Thoracic aorta (tissue), 2 donors: ENCODE data around the gene ZBTB44. TPM values are rescaled to one million over a fixed set of nuclear protein-coding genes. Genes with fewer than 3 reads are reported as not detected.

Source experiments
- ATAC-seq: fragments of 150-250 bp; one replicate; pipeline ENCODE4 v1.8.0; 2017; ENCODE audit warnings: low read depth; ENCODE audit not compliant: insufficient number of reproducible peaks, low FRiP score
- DNase-seq: peaks from one replicate; pipeline ENCODE4 v3.0.0-alpha.2; 2020; ENCODE audit warnings: low spot score
- H3K27ac ChIP-seq, 2 donors: fragments of 200-600 bp; sonication (generic); 1 replicate in 1 of 2; 2 replicates in 1 of 2; pipeline ENCODE4 v1.5.1; 2016; ENCODE audit warnings: mild to moderate bottlenecking in 2 of 2, moderate library complexity in 2 of 2
- H3K27me3 ChIP-seq: fragments of 200-600 bp; sonication (generic); replicated peaks from 2 replicates; pipeline ENCODE4 v1.6.0; 2016; ENCODE audit warnings: mild to moderate bottlenecking; ENCODE audit not compliant: insufficient read depth
- H3K36me3 ChIP-seq: fragments of 200-600 bp; sonication (generic); one replicate; pipeline ENCODE4 v1.5.1; 2016
- H3K4me1 ChIP-seq, 2 donors: fragments of 200-600 bp; sonication (generic); 1 replicate in 1 of 2; 2 replicates in 1 of 2; pipeline versions ENCODE4 v1.5.1 to v1.6.0; 2016; ENCODE audit warnings: low read depth in 2 of 2, mild to moderate bottlenecking in 1 of 2; ENCODE audit not compliant: control insufficient read depth in 1 of 2
- H3K4me3 ChIP-seq: fragments of 200-600 bp; sonication (generic); 2 replicates; pipeline ENCODE4 v1.5.1; 2016; ENCODE audit warnings: mild to moderate bottlenecking
- H3K9me3 ChIP-seq: fragments of 200-600 bp; sonication (generic); 2 replicates; pipeline ENCODE4 v1.5.1; 2016
- total RNA-seq, 2 donors: library from RNA; depleted of rRNA; stranded (reverse); fragments of >200 nt; gene quantifications; one replicate each; pipeline versions ENCODE4 v1.1.0 to v1.2.3, GENCODE V29; 2016
- TF ChIP-seq, protein P1 (sequence below): fragments of 200-600 bp; sonication (generic); IDR thresholded peaks from one replicate; pipeline ENCODE4 v1.5.1; 2019; ENCODE audit warnings: antibody characterized with exemption

The ZBTB44 gene
- total RNA-seq, 2 donors from 2014 or later: 38.0 to 48.7 TPM

DNA sequence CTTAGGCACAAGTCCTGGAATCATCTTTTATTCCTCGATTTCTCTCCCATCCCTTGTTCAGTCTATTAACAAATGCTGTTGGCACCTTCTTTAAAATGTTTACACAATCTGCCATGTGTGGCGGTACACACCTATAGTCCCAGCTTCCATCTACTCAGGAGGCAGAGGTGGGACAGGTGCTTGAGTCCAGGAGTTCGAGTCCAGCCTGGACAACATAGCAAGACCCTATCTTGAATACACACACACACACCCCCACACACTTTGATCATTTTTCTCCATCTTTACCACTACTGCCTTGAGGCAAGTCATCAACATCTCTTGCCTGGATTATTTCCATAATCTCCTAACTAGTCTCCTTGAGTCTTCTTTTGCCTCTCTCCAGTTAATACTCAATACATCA, 13.7 kb upstream of the ZBTB44 start:
- no peaks in the 10 kb centered on the region for H3K4me1 ChIP-seq
- no peak overlapping the region for H3K4me3 ChIP-seq
- H3K36me3 ChIP-seq: no peaks in the 10 kb centered on the region
- TF ChIP-seq, protein P1, sequence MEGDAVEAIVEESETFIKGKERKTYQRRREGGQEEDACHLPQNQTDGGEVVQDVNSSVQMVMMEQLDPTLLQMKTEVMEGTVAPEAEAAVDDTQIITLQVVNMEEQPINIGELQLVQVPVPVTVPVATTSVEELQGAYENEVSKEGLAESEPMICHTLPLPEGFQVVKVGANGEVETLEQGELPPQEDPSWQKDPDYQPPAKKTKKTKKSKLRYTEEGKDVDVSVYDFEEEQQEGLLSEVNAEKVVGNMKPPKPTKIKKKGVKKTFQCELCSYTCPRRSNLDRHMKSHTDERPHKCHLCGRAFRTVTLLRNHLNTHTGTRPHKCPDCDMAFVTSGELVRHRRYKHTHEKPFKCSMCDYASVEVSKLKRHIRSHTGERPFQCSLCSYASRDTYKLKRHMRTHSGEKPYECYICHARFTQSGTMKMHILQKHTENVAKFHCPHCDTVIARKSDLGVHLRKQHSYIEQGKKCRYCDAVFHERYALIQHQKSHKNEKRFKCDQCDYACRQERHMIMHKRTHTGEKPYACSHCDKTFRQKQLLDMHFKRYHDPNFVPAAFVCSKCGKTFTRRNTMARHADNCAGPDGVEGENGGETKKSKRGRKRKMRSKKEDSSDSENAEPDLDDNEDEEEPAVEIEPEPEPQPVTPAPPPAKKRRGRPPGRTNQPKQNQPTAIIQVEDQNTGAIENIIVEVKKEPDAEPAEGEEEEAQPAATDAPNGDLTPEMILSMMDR: no peak
- H3K27me3 ChIP-seq: no peaks in the 10 kb centered on the region
- ATAC-seq: no peak
- no peak for DNase-seq
- H3K9me3 ChIP-seq: no peaks in the 10 kb centered on the region
- no peak overlapping the region for H3K27ac ChIP-seq

DNA sequence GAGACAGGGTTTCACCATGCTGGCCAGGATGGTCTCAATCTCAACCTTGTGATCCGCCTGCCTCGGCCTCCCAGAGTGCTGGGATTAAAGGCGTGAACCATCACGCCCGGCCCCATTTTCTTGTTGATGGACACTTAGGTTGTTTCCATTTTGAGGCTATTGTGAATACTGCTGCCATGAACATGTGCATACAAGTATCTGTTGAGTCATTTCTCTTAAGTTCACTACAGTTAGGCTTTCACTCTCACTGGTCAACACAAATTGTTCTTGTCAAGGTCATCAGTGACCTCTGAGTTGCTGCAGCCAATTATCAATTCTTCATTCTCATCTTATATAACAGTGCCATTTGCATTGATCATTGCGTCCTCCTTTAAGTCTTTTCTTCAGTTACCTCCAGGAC, 13.0 kb upstream of the ZBTB44 start:
- Histone ChIP-seq H3K36me3 (no peaks in the 10 kb centered on the region), H3K27me3 (no peaks in the 10 kb centered on the region), H3K4me3 (no peak overlapping the region), H3K9me3 (no peaks in the 10 kb centered on the region), H3K4me1 (no peaks in the 10 kb centered on the region), H3K27ac (no peak overlapping the region)
- ATAC-seq: no peak
- DNase-seq: no peak
- TF ChIP-seq, protein P1: no peak

DNA sequence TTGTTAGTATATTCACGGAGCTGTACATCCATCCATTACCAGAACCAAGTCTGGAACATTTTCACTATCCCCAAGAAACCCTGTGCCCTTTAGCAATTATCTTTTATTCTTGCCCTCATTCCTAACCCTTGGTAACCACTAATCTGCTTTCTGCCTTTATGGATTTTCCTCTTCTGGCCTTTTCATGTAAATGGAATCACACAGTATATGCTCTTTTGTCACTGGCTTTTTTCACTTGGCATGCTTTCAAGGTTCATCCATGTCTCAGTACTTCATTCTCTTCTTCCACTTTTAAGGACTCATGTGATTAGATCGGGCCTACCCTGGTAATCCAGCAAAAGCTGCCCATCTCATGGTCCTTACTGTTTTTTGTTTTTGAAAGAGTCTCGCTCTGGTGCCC, 11.0 kb upstream of the ZBTB44 start:
- H3K36me3 ChIP-seq: no peaks in the 10 kb centered on the region
- ATAC-seq: no peak
- no peaks in the 10 kb centered on the region for H3K4me1 ChIP-seq

DNA sequence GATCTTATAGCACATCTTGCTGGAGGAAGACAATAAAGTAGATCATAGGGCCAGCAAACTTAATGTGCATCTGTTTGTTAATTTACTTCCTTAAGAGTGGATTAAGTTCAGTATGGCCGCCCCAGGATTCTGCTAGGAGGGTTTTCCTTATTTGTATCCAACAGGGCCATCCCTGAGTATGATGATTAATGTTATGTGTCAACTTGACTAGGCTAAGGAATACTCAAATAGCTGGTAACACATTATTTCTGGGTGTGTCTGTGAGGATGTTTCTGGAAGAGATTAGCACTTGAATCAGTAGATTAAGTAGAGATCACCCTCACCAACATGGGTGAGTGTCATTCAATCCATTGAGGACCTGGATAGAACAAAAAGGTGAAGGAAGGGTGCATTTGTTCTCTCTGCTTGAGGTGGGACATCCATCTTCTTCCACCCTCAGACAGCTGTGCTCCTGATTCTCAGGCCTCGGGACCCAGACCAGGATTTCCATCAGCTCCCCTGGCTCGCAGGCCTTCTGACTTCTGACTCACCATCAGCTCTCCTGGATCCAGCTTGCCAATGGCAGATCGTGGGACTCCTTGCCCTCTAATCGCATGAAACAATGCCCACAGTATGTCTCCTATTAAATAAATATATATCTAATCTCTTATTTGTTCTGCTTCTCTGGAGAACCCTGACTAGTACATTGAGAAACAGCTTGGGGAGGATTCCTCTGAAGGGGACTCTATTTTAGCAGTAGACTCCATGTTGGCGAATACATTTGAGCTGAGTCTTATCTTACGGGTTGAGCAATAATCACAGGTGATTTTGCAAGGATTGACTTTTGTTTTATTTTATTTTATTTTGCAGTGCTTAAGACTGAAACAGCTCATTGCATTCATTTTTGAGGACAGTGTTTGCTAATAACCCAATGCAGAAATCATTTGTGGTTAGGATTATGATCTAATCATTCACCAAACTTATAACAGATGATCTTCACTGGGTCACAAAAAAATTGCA, 9.0 kb upstream of the ZBTB44 start:
- DNase-seq (no peak), ATAC-seq (no peak)
- no peaks in the 10 kb centered on the region for H3K27me3 ChIP-seq
- H3K4me1 ChIP-seq: no peaks in the 10 kb centered on the region
- TF ChIP-seq, protein P1: no peak
- no peak overlapping the region for H3K4me3 ChIP-seq
- no peak overlapping the region for H3K27ac ChIP-seq
- peaks cover 11% of the 10 kb centered on the region for H3K9me3 ChIP-seq
- H3K36me3 ChIP-seq: no peaks in the 10 kb centered on the region

More for the DNA sequence above, 11.0 kb upstream of the ZBTB44 start:
- no peak overlapping the region for H3K4me3 ChIP-seq
- TF ChIP-seq, protein P1: no peak
- H3K27me3 ChIP-seq: no peaks in the 10 kb centered on the region
- DNase-seq: no peak
- H3K9me3 ChIP-seq: peaks cover 11% of the 10 kb centered on the region
- H3K27ac ChIP-seq: no peak overlapping the region

DNA sequence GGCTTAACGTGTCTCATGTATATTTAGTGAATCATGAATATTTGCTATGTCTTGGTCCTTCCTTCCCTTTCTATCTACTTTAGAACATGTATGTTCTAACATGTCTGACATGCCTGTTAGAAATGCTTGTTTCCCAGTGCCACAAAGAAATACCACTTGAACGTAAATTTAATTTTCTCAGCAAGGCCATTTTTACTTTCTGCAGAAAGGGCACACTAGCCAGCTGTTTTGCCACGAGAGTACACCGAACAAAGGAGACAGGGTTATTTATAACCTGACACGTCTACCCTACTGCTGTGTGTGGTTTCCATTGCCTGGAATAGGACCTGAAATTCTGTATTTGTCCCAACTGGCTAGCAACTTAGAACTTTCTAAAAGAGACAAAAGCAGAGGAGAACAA, 7.4 kb upstream of the ZBTB44 start:
- H3K9me3 ChIP-seq: peaks cover 11% of the 10 kb centered on the region
- H3K27me3 ChIP-seq: no peaks in the 10 kb centered on the region
- no peaks in the 10 kb centered on the region for H3K4me1 ChIP-seq
- DNase-seq (no peak), ATAC-seq (no peak)
- H3K36me3 ChIP-seq: no peaks in the 10 kb centered on the region
- TF ChIP-seq, protein P1: no peak
- H3K4me3 ChIP-seq: no peak overlapping the region
- no peak overlapping the region for H3K27ac ChIP-seq
